B cell (primary cell): Measurements from ENCODE around the gene DTWD2. TPM values are rescaled to one million over a fixed set of nuclear protein-coding genes. Genes with fewer than 3 reads are reported as not detected.

Source experiments
- ATAC-seq: fragments of 200-7000 bp; cut with Tn5 transposase; one replicate; pipeline ENCODE4 v1.10.0; 2021; ENCODE audit warnings: low read depth, mild to moderate bottlenecking, moderate number of reproducible peaks, moderate library complexity
- CTCF ChIA-PET: fragments of 350-600 bp; sonication (Branson Sonifier 250); formaldehyde crosslinking; loops from one replicate; lab custom pipeline; 2021; ENCODE audit warnings: antibody characterized with exemption, inconsistent platforms; lab: Charles Lee
- POLR2A ChIA-PET: fragments of 350-600 bp; sonication (Branson Sonifier 250); formaldehyde crosslinking; loops from one replicate; lab custom pipeline; 2021; ENCODE audit warnings: antibody characterized with exemption; lab: Charles Lee
- DNase-seq: peaks from one replicate; pipeline ENCODE4 v3.0.0; 2013
- H2AFZ ChIP-seq: 2 replicates; pipeline ENCODE4 v1.6.1; 2012; ENCODE audit warnings: mild to moderate bottlenecking, low read depth, low read length; ENCODE audit not compliant: insufficient read depth, poor library complexity, severe bottlenecking
- H3K27ac ChIP-seq, 2 donors: 1 replicate in 1 of 2; 2 replicates in 1 of 2; pipeline ENCODE4 v1.5.1; 2012 to 2013; ENCODE audit warnings: low read length in 2 of 2, mild to moderate bottlenecking in 2 of 2, moderate library complexity in 1 of 2
- H3K27me3 ChIP-seq, 4 experiments: fragments of 200-600 bp in 1 of 4; sonication (generic) in 1 of 4; replicated peaks in 1 of 4; 1 replicate in 2 of 4; 2 replicates in 2 of 4; pipeline versions ENCODE4 v1.6.1 to v1.7.0; 2013 to 2016; ENCODE audit warnings: low read length in 3 of 4, mild to moderate bottlenecking in 2 of 4, mixed read lengths in 1 of 4, moderate library complexity in 1 of 4; ENCODE audit not compliant: insufficient read depth in 4 of 4, control insufficient read depth in 3 of 4; ENCODE audit errors: control extremely low read depth in 1 of 4
- H3K36me3 ChIP-seq, 2 experiments: replicated peaks in 1 of 2; 1 replicate in 1 of 2; 2 replicates in 1 of 2; pipeline versions ENCODE4 v1.6.1 to v1.7.1; 2013; ENCODE audit warnings: low read length in 1 of 2; ENCODE audit not compliant: insufficient read depth in 2 of 2, control insufficient read depth in 1 of 2; ENCODE audit errors: control extremely low read depth in 1 of 2, extremely low read depth in 1 of 2
- H3K4me1 ChIP-seq, 2 donors: fragments of 200-600 bp in 1 of 2; sonication (generic) in 1 of 2; 1 replicate in 1 of 2; 2 replicates in 1 of 2; pipeline versions ENCODE4 v1.5.1 to v1.6.1; 2013 to 2017; ENCODE audit warnings: low read length in 2 of 2; ENCODE audit not compliant: control insufficient read depth in 2 of 2, insufficient read depth in 2 of 2
- H3K4me2 ChIP-seq: replicated peaks from 2 replicates; pipeline ENCODE3; 2012; ENCODE audit warnings: mild to moderate bottlenecking, low read depth, low read length; ENCODE audit not compliant: poor library complexity, severe bottlenecking
- H3K4me3 ChIP-seq, 5 experiments: fragments of 200-600 bp in 1 of 5; sonication (generic) in 1 of 5; 1 replicate in 3 of 5; 2 replicates in 2 of 5; pipeline versions ENCODE4 v1.5.1 to v1.7.0; 2011 to 2016; ENCODE audit warnings: low read length in 4 of 5, mild to moderate bottlenecking in 4 of 5, low read depth in 2 of 5, control low read depth in 1 of 5, moderate library complexity in 1 of 5; ENCODE audit not compliant: insufficient read depth in 1 of 5; ENCODE audit errors: control extremely low read depth in 1 of 5, extremely low read depth in 1 of 5
- H3K79me2 ChIP-seq: fragments of 200-600 bp; sonication (generic); one replicate; pipeline ENCODE4 v1.6.0; 2016; ENCODE audit warnings: low read length; ENCODE audit not compliant: control insufficient read depth, insufficient read depth
- H3K9ac ChIP-seq: fragments of 200-600 bp; sonication (generic); 2 replicates; pipeline ENCODE4 v1.6.1; 2017; ENCODE audit warnings: mild to moderate bottlenecking, low read length, moderate library complexity
- H3K9me3 ChIP-seq, 3 donors: one replicate each; pipeline versions ENCODE4 v1.6.1 to v1.7.1; 2013; ENCODE audit warnings: low read length in 2 of 3; ENCODE audit not compliant: control insufficient read depth in 2 of 3, insufficient read depth in 1 of 3; ENCODE audit errors: control extremely low read depth in 1 of 3
- H4K20me1 ChIP-seq: 2 replicates; pipeline ENCODE4 v1.6.0; 2012; ENCODE audit warnings: mild to moderate bottlenecking, low read length; ENCODE audit not compliant: insufficient read depth, control insufficient read depth, poor library complexity, severe bottlenecking
- H3K27ac Mint-ChIP-seq: one replicate; pipeline ENCODE4 v1.8.0; 2021; ENCODE audit warnings: mixed read lengths
- H3K27me3 Mint-ChIP-seq: one replicate; pipeline ENCODE4 v1.8.0; 2021; ENCODE audit warnings: mixed read lengths
- H3K4me1 Mint-ChIP-seq: one replicate; pipeline ENCODE4 v1.8.0; 2021; ENCODE audit warnings: mixed read lengths
- H3K4me3 Mint-ChIP-seq: one replicate; pipeline ENCODE4 v1.8.0; 2021; ENCODE audit warnings: mixed read lengths
- H3K9me3 Mint-ChIP-seq: one replicate; pipeline ENCODE4 v1.8.0; 2022; ENCODE audit warnings: mixed read lengths; ENCODE audit not compliant: insufficient read depth
- CTCF ChIP-seq: fragments of 200-600 bp; IDR thresholded peaks from one replicate; pipeline ENCODE4 v1.8.0; 2022; ENCODE audit warnings: antibody characterized with exemption, mild to moderate bottlenecking
- EZH2 ChIP-seq: IDR thresholded peaks from 2 replicates; pipeline ENCODE4 v1.6.1; 2012; ENCODE audit warnings: borderline replicate concordance, low read depth, mild to moderate bottlenecking, moderate library complexity, low read length; ENCODE audit not compliant: insufficient read depth, poor library complexity, severe bottlenecking
- WGBS: methylation state at CpG from one replicate; pipeline ENCODE4 v1.1.5; 2013; ENCODE audit warnings: missing lambda C conversion rate; ENCODE audit not compliant: insufficient coverage; 5-methylcytosine and 5-hydroxymethylcytosine counted together
- intact Hi-C: fragments of 100-400 bp; cut with micrococcal nuclease; formaldehyde crosslinking; loops from one replicate; pipeline ENCODE4 v1.10.0; 2022
- polyA plus RNA-seq: library from polyadenylated mRNA; depleted of rRNA; stranded (reverse); fragments of >200 nt; gene quantifications from 2 replicates; pipeline ENCODE4 v1.2.3, GENCODE V29; 2012
- total RNA-seq, 2 donors: library from RNA; stranded (reverse); fragments of 120-200 nt in 1 of 2; gene quantifications; 1 replicate in 1 of 2; 2 replicates in 1 of 2; pipeline versions ENCODE4 v1.2.3 to v1.2.4, GENCODE V29; 2013 to 2022

Gene DTWD2
- total and polyA plus RNA-seq, 2 donors (not counting 1 experiment from before 2014, with no cell fraction given), result 3.7 to 6.0 TPM

- Mint-ChIP-seq H3K9me3 (peaks cover 3% of the 10 kb centered on the region), H3K27ac (peak overlapping the region; percentile 82), H3K4me3 (no peak overlapping the region), H3K27me3 (no peaks in the 10 kb centered on the region), H3K4me1 (peaks cover 68% of the 10 kb centered on the region)
- H3K36me3 ChIP-seq, result no peaks in the 10 kb centered on the region
- DNase-seq (peak; percentile 11), ATAC-seq (no peak)
- TF ChIP-seq CTCF, result no peak
- no peak for TF ChIP-seq EZH2
- CTCF ChIA-PET, result interaction anchor here (0.6 to 5.0 kb wide), 33 partner anchors 8 to 414 kb away, joined by 3 to 75 read pairs (median 4); partner anchors contain the start of genes DMXL1 and DTWD2
- no peaks in the 10 kb centered on the region for H3K27me3 ChIP-seq
- H3K4me1 ChIP-seq, result peaks cover 70 to 73% of the 10 kb centered on the region in 2 donors
- intact Hi-C loops, result loop anchor here (5.0 to 10.0 kb wide), 3 partner anchors 164 to 431 kb away; partner anchors contain the start of gene HSD17B4
- H3K9ac ChIP-seq, result no peak overlapping the region
- peaks cover 13% of the 10 kb centered on the region for H3K79me2 ChIP-seq
- H3K4me2 ChIP-seq, result peak overlapping the region; percentile 21
- no CpG with 5 or more reads among the region's 3 CpGs for WGBS
- peak overlapping the region; percentile 47 for H2AFZ ChIP-seq
- POLR2A ChIA-PET, result interaction anchor here (1.2 to 2.9 kb wide), 2 partner anchors 50 to 247 kb away, joined by 4 to 15 read pairs; partner anchors contain the start of gene DMXL1
- H3K27ac ChIP-seq, result peak overlapping the region; percentile 78 to 79
- no peak overlapping the region for H3K4me3 ChIP-seq
- H3K9me3 ChIP-seq, result peaks cover 0 to 6% (median 0%) of the 10 kb centered on the region in 3 donors
- H4K20me1 ChIP-seq, result no peaks in the 10 kb centered on the region
These were observed 32.9 kb upstream of the DTWD2 start for GRCh38 chr5:119021149-119021732.

GRCh38 chr5:119019949-119020348 lies 31.6 kb upstream of the DTWD2 start:
- Histone ChIP-seq H2AFZ (peak overlapping the region; percentile 50), H3K4me3 (peak overlapping the region in 1 of 5 experiments; percentile 53), H3K4me1 (peaks cover 80 to 84% of the 10 kb centered on the region in 2 donors), H3K79me2 (peaks cover 13% of the 10 kb centered on the region), H3K36me3 (no peaks in the 10 kb centered on the region), H3K9me3 (peaks cover 0 to 7% (median 0%) of the 10 kb centered on the region in 3 donors), H3K27me3 (no peaks in the 10 kb centered on the region), H3K4me2 (peak overlapping the region; percentile 67), H3K9ac (peak overlapping the region; percentile 38), H4K20me1 (no peaks in the 10 kb centered on the region), H3K27ac (peak overlapping the region; percentile 78 to 79)
- ATAC-seq, result no peak
- ChIA-PET POLR2A (interaction anchor here (0.7 to 1.2 kb wide), 3 partner anchors 50 to 248 kb away, joined by 3 to 4 read pairs (median 3); no protein-coding TSS in a partner anchor), CTCF (interaction anchor here (0.7 to 5.0 kb wide), 13 partner anchors 9 to 415 kb away, joined by 3 to 75 read pairs (median 4); partner anchors contain the start of genes DMXL1 and DTWD2)
- no peaks in the 10 kb centered on the region for H3K27me3 Mint-ChIP-seq
- intact Hi-C loops, result loop anchor here (1.0 to 10.0 kb wide), 5 partner anchors 13 to 432 kb away; partner anchors contain the start of genes DTWD2 and HSD17B4
- H3K4me1 Mint-ChIP-seq, result peaks cover 79% of the 10 kb centered on the region
- peaks cover 2% of the 10 kb centered on the region for H3K9me3 Mint-ChIP-seq
- peak; percentile 12 for DNase-seq
- peak overlapping the region; percentile 44 for H3K4me3 Mint-ChIP-seq
- H3K27ac Mint-ChIP-seq, result peak overlapping the region; percentile 88
- TF ChIP-seq CTCF (no peak), EZH2 (no peak)
- no CpG with 5 or more reads among the region's 7 CpGs for WGBS
